Loucy (cell line): ENCODE measurements around the gene KIAA2012.

Experiments used
- H2AFZ ChIP-seq: fragments of 200-600 bp; sonication (generic); 2 replicates; pipeline ENCODE4 v1.6.0; 2016; ENCODE audit warnings: antibody characterized with exemption, mild to moderate bottlenecking, low read length, moderate library complexity
- H3F3A ChIP-seq: fragments of 200-600 bp; 2 replicates; pipeline ENCODE4 v1.6.0; 2016; ENCODE audit warnings: antibody characterized with exemption, low read depth, mild to moderate bottlenecking
- H3K27me3 ChIP-seq: fragments of 200-600 bp; sonication (generic); 2 replicates; pipeline ENCODE4 v1.6.1; 2014; ENCODE audit warnings: low read length, mild to moderate bottlenecking; ENCODE audit not compliant: insufficient read depth, poor library complexity, severe bottlenecking
- H3K36me3 ChIP-seq: fragments of 200-600 bp; sonication (generic); 2 replicates; pipeline ENCODE4 v1.6.1; 2016; ENCODE audit warnings: low read length; ENCODE audit not compliant: insufficient read depth
- H3K4me1 ChIP-seq: fragments of 200-600 bp; sonication (generic); 2 replicates; pipeline ENCODE4 v1.5.1; 2014; ENCODE audit warnings: low read length, mild to moderate bottlenecking; ENCODE audit not compliant: insufficient read depth, poor library complexity, severe bottlenecking
- H3K4me2 ChIP-seq: fragments of 200-600 bp; sonication (generic); 2 replicates; pipeline ENCODE4 v1.6.0; 2014; ENCODE audit warnings: antibody characterized with exemption, low read length, low read depth, mild to moderate bottlenecking; ENCODE audit not compliant: poor library complexity, severe bottlenecking
- H3K4me3 ChIP-seq: fragments of 200-600 bp; sonication (generic); 2 replicates; pipeline ENCODE4 v1.5.1; 2014; ENCODE audit warnings: low read length, mild to moderate bottlenecking, mixed read lengths; ENCODE audit not compliant: poor library complexity, severe bottlenecking
- H3K79me2 ChIP-seq: fragments of 200-600 bp; sonication (generic); 2 replicates; pipeline ENCODE4 v1.6.1; 2014; ENCODE audit warnings: low read length; ENCODE audit not compliant: insufficient read depth
- H3K9ac ChIP-seq: fragments of 200-600 bp; sonication (generic); 2 replicates; pipeline ENCODE4 v1.6.0; 2014; ENCODE audit warnings: mild to moderate bottlenecking, low read depth, low read length, moderate library complexity; ENCODE audit not compliant: poor library complexity, severe bottlenecking
- H3K9me2 ChIP-seq: fragments of 200-600 bp; sonication (generic); replicated peaks from 2 replicates; pipeline ENCODE4 v1.6.1; 2016; ENCODE audit warnings: low read depth, low read length, mixed read lengths
- H3K9me3 ChIP-seq: fragments of 200-600 bp; sonication (generic); 2 replicates; pipeline ENCODE4 v1.6.1; 2014; ENCODE audit warnings: mild to moderate bottlenecking, antibody characterized with exemption, low read length, low read depth; ENCODE audit not compliant: insufficient read depth
- H4K20me1 ChIP-seq: fragments of 200-600 bp; sonication (generic); 2 replicates; pipeline ENCODE4 v1.6.0; 2014; ENCODE audit warnings: antibody characterized with exemption, low read length, mild to moderate bottlenecking; ENCODE audit not compliant: insufficient read depth, poor library complexity, severe bottlenecking
- CTCF ChIP-seq: fragments of 200-600 bp; sonication (generic); conservative IDR thresholded peaks from 2 replicates; pipeline ENCODE4 v1.5.1; 2014; ENCODE audit warnings: mild to moderate bottlenecking, antibody characterized with exemption, low read length
- EZH2phosphoT487 ChIP-seq: fragments of 200-600 bp; IDR thresholded peaks from 2 replicates; pipeline ENCODE4 v1.6.1; 2018; ENCODE audit warnings: antibody characterized with exemption, mild to moderate bottlenecking, moderate library complexity, borderline replicate concordance

Gene KIAA2012

GRCh38 chr2:202095235-202095634 lies 22.2 kb downstream of the KIAA2012 start:
- no peaks in the 10 kb centered on the region for H3K27me3 ChIP-seq

GRCh38 chr2:202096736-202097135 lies 23.7 kb downstream of the KIAA2012 start:
- H3K9ac ChIP-seq, result no peak overlapping the region
- no peak overlapping the region for H3K4me2 ChIP-seq
- no peaks in the 10 kb centered on the region for H3K36me3 ChIP-seq
- no peaks in the 10 kb centered on the region for H3K9me2 ChIP-seq
- no peaks in the 10 kb centered on the region for H3K79me2 ChIP-seq
- H3K27me3 ChIP-seq, result no peaks in the 10 kb centered on the region
- no peak for TF ChIP-seq EZH2phosphoT487
- TF ChIP-seq CTCF, result no peak
- no peaks in the 10 kb centered on the region for H3K9me3 ChIP-seq
- H3F3A ChIP-seq, result no peaks in the 10 kb centered on the region
- H2AFZ ChIP-seq, result no peak overlapping the region
- H4K20me1 ChIP-seq, result no peaks in the 10 kb centered on the region
- H3K4me1 ChIP-seq, result no peaks in the 10 kb centered on the region
- H3K4me3 ChIP-seq, result no peak overlapping the region

More at GRCh38 chr2:202095235-202095634, 22.2 kb downstream of the KIAA2012 start:
- Histone ChIP-seq H4K20me1 (no peaks in the 10 kb centered on the region), H3K4me1 (no peaks in the 10 kb centered on the region), H2AFZ (no peak overlapping the region), H3K9ac (no peak overlapping the region), H3K9me2 (no peaks in the 10 kb centered on the region), H3K79me2 (no peaks in the 10 kb centered on the region), H3K4me2 (no peak overlapping the region), H3K36me3 (no peaks in the 10 kb centered on the region), H3K9me3 (no peaks in the 10 kb centered on the region), H3F3A (no peaks in the 10 kb centered on the region), H3K4me3 (no peak overlapping the region)
- TF ChIP-seq EZH2phosphoT487, result no peak
- no peak for TF ChIP-seq CTCF

GRCh38 chr2:202098291-202098690 lies 25.2 kb downstream of the KIAA2012 start:
- Histone ChIP-seq H3K4me2 (no peak overlapping the region), H3K79me2 (no peaks in the 10 kb centered on the region), H2AFZ (no peak overlapping the region), H4K20me1 (no peaks in the 10 kb centered on the region), H3F3A (no peaks in the 10 kb centered on the region), H3K27me3 (no peaks in the 10 kb centered on the region), H3K9me2 (no peaks in the 10 kb centered on the region), H3K4me1 (no peaks in the 10 kb centered on the region), H3K36me3 (no peaks in the 10 kb centered on the region), H3K9me3 (no peaks in the 10 kb centered on the region), H3K9ac (no peak overlapping the region), H3K4me3 (no peak overlapping the region)
- TF ChIP-seq CTCF (no peak), EZH2phosphoT487 (no peak)
